A549 (cell line): ENCODE data around the gene ACVR1. TPM values are rescaled to one million over a fixed set of nuclear protein-coding genes. Genes with fewer than 3 reads are reported as not detected.
A peak's percentile ranks its signal among the peaks of the same experiment; 100 is the strongest.

ENCODE experiments used
- ATAC-seq, 2 experiments: fragments of 200-7000 bp in 1 of 2; fragments of >200 bp in 1 of 2; cut with Nextera tagmentation in 1 of 2; cut with Tn5 transposase in 1 of 2; 3 replicates each; pipeline versions ENCODE4 v1.8.0 to v1.9.1; 2018 to 2020; ENCODE audit warnings: mild to moderate bottlenecking in 1 of 2, moderate library complexity in 1 of 2
- CTCF ChIA-PET: fragments of 300-600 bp; sonication (Branson Sonifier 250); formaldehyde crosslinking; extraction: SDS; loops from one replicate; lab custom pipeline; 2021; ENCODE audit warnings: antibody characterized with exemption, inconsistent platforms; lab: Yijun Ruan, JAX
- POLR2A ChIA-PET: fragments of 350-600 bp; formaldehyde crosslinking; extraction: SDS; loops from one replicate; lab custom pipeline; 2021; ENCODE audit warnings: antibody characterized with exemption, inconsistent platforms; lab: Yijun Ruan, JAX
- DNase-seq, 2 experiments: peaks; one replicate each; pipeline versions ENCODE4 v3.0.0 to v3.0.0-alpha.2; 2011 to 2016; ENCODE audit warnings: low read depth in 1 of 2, low spot score in 1 of 2
- FAIRE-seq: peaks from 2 replicates; lab custom pipeline; 2011; peaks lifted over from hg19 to GRCh38; lab: Jason Lieb, UNC
- H3K27ac ChIP-seq, 2 experiments: fragments of >200 bp; sonication (Bioruptor Twin); formaldehyde crosslinking; 3 replicates each; pipeline ENCODE4 v1.5.1; 2016 to 2017
- H3K4me1 ChIP-seq: fragments of >200 bp; sonication (Bioruptor Twin); formaldehyde crosslinking; 3 replicates; pipeline ENCODE4 v1.6.1; 2016
- H3K4me2 ChIP-seq: fragments of >200 bp; sonication (Bioruptor Twin); formaldehyde crosslinking; 3 replicates; pipeline ENCODE4 v1.6.1; 2016
- H3K4me3 ChIP-seq: fragments of >200 bp; sonication (Bioruptor Twin); formaldehyde crosslinking; 3 replicates; pipeline ENCODE4 v1.5.1; 2016
- H3K9me3 ChIP-seq: fragments of >200 bp; sonication (Bioruptor Twin); formaldehyde crosslinking; 3 replicates; pipeline ENCODE4 v1.6.1; 2016
- BHLHE40 ChIP-seq: IDR thresholded peaks from 2 replicates; pipeline ENCODE4 v1.6.1; 2012; ENCODE audit warnings: low read depth, low read length, inconsistent platforms
- CEBPB ChIP-seq, 2 experiments: fragments of >200 bp in 1 of 2; sonication (Bioruptor Twin) in 1 of 2; formaldehyde crosslinking in 1 of 2; IDR thresholded peaks; 2 replicates each; pipeline ENCODE4 v1.6.1; 2012 to 2016
- FOSB ChIP-seq: fragments of 250-450 bp; sonication (Bioruptor Pico); IDR thresholded peaks from 2 replicates; pipeline ENCODE4 v1.5.0; 2020; ENCODE audit warnings: mild to moderate bottlenecking, moderate library complexity
- GATA3 ChIP-seq: IDR thresholded peaks from 2 replicates; pipeline ENCODE4 v1.6.1; 2012; ENCODE audit warnings: borderline replicate concordance
- HOXA7 ChIP-seq: fragments of 250-450 bp; sonication (Bioruptor Pico); IDR thresholded peaks from 2 replicates; pipeline ENCODE4 v1.5.0; 2020; ENCODE audit warnings: mild to moderate bottlenecking, moderate library complexity
- HOXB13 ChIP-seq: fragments of 250-450 bp; sonication (Bioruptor Pico); IDR thresholded peaks from 2 replicates; pipeline ENCODE4 v1.5.0; 2020; ENCODE audit warnings: low read depth, mild to moderate bottlenecking, moderate library complexity
- KDM1A ChIP-seq: fragments of 200-600 bp; sonication (generic); IDR thresholded peaks from 2 replicates; pipeline ENCODE4 v1.6.1; 2016; ENCODE audit warnings: low read depth, mild to moderate bottlenecking
- NPAS2 ChIP-seq: fragments of 250-450 bp; sonication (Bioruptor Pico); IDR thresholded peaks from 2 replicates; pipeline ENCODE4 v1.8.0; 2022; ENCODE audit warnings: mild to moderate bottlenecking, moderate library complexity, borderline replicate concordance
- RAD21 ChIP-seq, 2 experiments: fragments of >200 bp in 1 of 2; sonication (Bioruptor Twin) in 1 of 2; formaldehyde crosslinking in 1 of 2; IDR thresholded peaks in 1 of 2; conservative IDR thresholded peaks in 1 of 2; 2 replicates in 1 of 2; 3 replicates in 1 of 2; pipeline ENCODE4 v1.6.1; 2012 to 2018; ENCODE audit warnings: inconsistent platforms in 1 of 2
- RCOR1 ChIP-seq: fragments of 150-350 bp; IDR thresholded peaks from 2 replicates; pipeline ENCODE4 v1.6.1; 2014; ENCODE audit warnings: antibody characterized with exemption, low read length, low read depth
- RNF2 ChIP-seq: fragments of 200-600 bp; sonication (generic); IDR thresholded peaks from 2 replicates; pipeline ENCODE4 v1.6.1; 2016; ENCODE audit warnings: low read depth, mild to moderate bottlenecking, antibody characterized with exemption, moderate library complexity, borderline replicate concordance
- SMC3 ChIP-seq: fragments of >200 bp; sonication (Bioruptor Twin); formaldehyde crosslinking; IDR thresholded peaks from 3 replicates; pipeline ENCODE4 v1.6.1; 2018; ENCODE audit warnings: inconsistent platforms
- SREBF2 ChIP-seq: fragments of 450-650 bp; IDR thresholded peaks from 2 replicates; pipeline ENCODE4 v1.6.1; 2014; ENCODE audit warnings: mild to moderate bottlenecking, moderate library complexity
- ZC3H11A ChIP-seq: fragments of 450-650 bp; IDR thresholded peaks from 2 replicates; pipeline ENCODE4 v1.6.1; 2014; ENCODE audit warnings: antibody characterized with exemption, mild to moderate bottlenecking
- WGBS: methylation state at CpG from one replicate; pipeline ENCODE4 v1.1.6; 2017; ENCODE audit errors: missing lambda C conversion rate; 5-methylcytosine and 5-hydroxymethylcytosine counted together
- polyA plus RNA-seq, 4 experiments: library from polyadenylated mRNA; depleted of rRNA in 3 of 4; stranded (reverse); fragments of >200 nt; fragmentation: RNase III in 1 of 4; extraction: RNeasy Plus Mini Kit Qiagen cat#74134 plus additional on column Dnase treatment in 1 of 4; gene quantifications; 2 replicates in 3 of 4; 3 replicates in 1 of 4; pipeline ENCODE4 v1.2.3, GENCODE V29; 2011 to 2017
- TF ChIP-seq, protein P1 (sequence below): IDR thresholded peaks from 2 replicates; pipeline ENCODE4 v1.6.1; 2012; ENCODE audit warnings: low read depth, borderline replicate concordance
- TF ChIP-seq, protein P2 (sequence below): fragments of 200-600 bp; sonication (generic); IDR thresholded peaks from 2 replicates; pipeline ENCODE4 v1.6.1; 2016; ENCODE audit warnings: antibody characterized with exemption, mild to moderate bottlenecking, moderate library complexity
- TF ChIP-seq, protein P3 (sequence below): IDR thresholded peaks from 2 replicates; pipeline ENCODE4 v1.6.1; 2012

Gene ACVR1
- polyA plus RNA-seq, 2 of the 4 experiments (the other 2 are of a cell fraction) = 14.6 to 21.6 TPM

DNA sequence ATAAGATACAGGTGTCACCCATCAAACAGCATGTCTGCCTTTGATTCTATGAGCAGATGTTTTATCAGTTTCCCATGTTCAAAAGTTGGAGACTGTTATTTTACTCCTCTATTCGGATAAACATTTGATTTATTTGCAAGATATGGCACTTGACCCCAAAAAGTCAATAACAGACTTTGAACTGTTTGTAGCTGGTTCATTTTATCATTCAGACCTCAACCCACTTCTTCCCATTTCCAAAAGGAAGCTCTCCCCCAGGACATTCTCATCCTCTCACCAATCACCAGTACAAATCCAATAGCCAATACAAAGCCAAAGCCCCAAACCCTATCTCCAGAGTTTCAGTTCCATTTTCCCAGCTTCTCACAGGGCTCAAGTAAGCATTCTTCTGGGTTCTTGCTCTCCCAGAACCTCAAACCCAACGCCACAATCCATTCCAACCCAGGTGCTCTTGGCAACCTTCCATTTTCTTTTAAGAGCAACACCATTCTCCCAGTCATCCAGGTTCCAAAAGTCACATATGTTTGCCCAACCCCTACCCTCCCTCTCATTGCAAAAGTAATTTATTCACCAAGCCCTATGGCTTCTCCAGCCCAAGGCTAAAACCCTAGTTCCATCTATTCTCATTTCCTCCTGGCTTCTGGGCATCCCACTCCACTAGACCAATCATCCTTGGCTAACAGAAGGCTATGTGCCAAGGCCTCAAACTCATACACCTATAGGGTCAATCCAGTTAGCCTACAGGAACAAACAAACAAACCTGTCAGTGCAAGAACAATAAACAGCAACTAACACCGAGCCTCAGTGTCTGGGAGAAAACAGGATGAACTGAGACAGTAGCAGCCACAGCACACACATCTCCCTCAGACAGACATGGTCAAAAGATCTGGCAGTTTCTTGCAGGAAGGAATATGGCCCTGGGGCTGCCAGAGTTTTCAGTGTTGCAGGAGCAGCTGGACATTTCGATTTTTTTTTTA, 9.2 kb downstream of the ACVR1 start:
- H3K4me2 ChIP-seq = peak overlapping the region; percentile 23

DNA sequence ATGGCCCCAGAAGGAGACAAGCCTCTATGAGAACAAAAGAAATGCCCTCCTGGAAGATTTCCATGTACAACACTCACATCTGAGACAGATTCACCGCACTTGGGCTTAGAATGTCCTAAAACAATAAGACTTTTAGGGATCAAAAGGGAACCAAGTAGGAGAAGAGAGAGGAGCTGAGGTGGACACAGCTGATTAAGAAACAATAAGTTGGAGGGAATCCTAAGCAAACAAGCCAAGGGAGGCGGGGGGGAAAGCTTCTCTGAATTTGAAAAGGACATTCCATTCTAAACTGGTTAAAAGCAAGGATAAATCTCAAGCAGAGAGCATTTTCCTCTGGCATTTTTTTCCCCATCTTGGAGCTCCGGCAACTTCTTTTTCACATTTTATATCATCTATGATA, 9.9 kb downstream of the ACVR1 start:
- DNase-seq = no peak
- Histone ChIP-seq H3K9me3 (no peaks in the 10 kb centered on the region), H3K27ac (peak overlapping the region in 1 of 2 experiments; percentile 31; a peak in 1 of 6 replicates), H3K4me1 (peaks cover 30% of the 10 kb centered on the region), H3K4me2 (peak overlapping the region; percentile 23), H3K4me3 (no peak overlapping the region)
- 67% methylated on average over 3 of the region's 3 CpGs for WGBS
- TF ChIP-seq SREBF2 (no peak), HOXA7 (CRISPR knock-in tag) (no peak), KDM1A (no peak), RCOR1 (no peak), NPAS2 (CRISPR knock-in tag) (no peak)
- TF ChIP-seq, protein P1, sequence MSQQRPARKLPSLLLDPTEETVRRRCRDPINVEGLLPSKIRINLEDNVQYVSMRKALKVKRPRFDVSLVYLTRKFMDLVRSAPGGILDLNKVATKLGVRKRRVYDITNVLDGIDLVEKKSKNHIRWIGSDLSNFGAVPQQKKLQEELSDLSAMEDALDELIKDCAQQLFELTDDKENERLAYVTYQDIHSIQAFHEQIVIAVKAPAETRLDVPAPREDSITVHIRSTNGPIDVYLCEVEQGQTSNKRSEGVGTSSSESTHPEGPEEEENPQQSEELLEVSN = no peak
- no peak for ATAC-seq
- ChIA-PET POLR2A (interaction anchor here (2.8 kb wide), 1 partner anchor 10 kb away, joined by 11 read pairs; the partner anchor contains the start of gene ACVR1), CTCF (interaction anchor here (0.8 kb wide), 1 partner anchor 11 kb away, joined by 3 read pairs; the partner anchor contains the start of gene ACVR1)
- no peak for FAIRE-seq

More for the DNA sequence above, 9.2 kb downstream of the ACVR1 start:
- H3K4me3 ChIP-seq = no peak overlapping the region
- no peak for FAIRE-seq
- TF ChIP-seq, protein P2, sequence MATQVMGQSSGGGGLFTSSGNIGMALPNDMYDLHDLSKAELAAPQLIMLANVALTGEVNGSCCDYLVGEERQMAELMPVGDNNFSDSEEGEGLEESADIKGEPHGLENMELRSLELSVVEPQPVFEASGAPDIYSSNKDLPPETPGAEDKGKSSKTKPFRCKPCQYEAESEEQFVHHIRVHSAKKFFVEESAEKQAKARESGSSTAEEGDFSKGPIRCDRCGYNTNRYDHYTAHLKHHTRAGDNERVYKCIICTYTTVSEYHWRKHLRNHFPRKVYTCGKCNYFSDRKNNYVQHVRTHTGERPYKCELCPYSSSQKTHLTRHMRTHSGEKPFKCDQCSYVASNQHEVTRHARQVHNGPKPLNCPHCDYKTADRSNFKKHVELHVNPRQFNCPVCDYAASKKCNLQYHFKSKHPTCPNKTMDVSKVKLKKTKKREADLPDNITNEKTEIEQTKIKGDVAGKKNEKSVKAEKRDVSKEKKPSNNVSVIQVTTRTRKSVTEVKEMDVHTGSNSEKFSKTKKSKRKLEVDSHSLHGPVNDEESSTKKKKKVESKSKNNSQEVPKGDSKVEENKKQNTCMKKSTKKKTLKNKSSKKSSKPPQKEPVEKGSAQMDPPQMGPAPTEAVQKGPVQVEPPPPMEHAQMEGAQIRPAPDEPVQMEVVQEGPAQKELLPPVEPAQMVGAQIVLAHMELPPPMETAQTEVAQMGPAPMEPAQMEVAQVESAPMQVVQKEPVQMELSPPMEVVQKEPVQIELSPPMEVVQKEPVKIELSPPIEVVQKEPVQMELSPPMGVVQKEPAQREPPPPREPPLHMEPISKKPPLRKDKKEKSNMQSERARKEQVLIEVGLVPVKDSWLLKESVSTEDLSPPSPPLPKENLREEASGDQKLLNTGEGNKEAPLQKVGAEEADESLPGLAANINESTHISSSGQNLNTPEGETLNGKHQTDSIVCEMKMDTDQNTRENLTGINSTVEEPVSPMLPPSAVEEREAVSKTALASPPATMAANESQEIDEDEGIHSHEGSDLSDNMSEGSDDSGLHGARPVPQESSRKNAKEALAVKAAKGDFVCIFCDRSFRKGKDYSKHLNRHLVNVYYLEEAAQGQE = no peak
- TF ChIP-seq, protein P3, sequence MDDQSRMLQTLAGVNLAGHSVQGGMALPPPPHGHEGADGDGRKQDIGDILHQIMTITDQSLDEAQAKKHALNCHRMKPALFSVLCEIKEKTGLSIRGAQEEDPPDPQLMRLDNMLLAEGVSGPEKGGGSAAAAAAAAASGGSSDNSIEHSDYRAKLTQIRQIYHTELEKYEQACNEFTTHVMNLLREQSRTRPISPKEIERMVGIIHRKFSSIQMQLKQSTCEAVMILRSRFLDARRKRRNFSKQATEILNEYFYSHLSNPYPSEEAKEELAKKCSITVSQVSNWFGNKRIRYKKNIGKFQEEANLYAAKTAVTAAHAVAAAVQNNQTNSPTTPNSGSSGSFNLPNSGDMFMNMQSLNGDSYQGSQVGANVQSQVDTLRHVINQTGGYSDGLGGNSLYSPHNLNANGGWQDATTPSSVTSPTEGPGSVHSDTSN = no peak
- TF ChIP-seq SMC3 = no peak
- H3K4me1 ChIP-seq = peaks cover 30% of the 10 kb centered on the region
- ChIA-PET POLR2A (interaction anchor here (2.8 kb wide), 1 partner anchor 9 kb away, joined by 11 read pairs; the partner anchor contains the start of gene ACVR1), CTCF (interaction anchor here (0.8 kb wide), 1 partner anchor 10 kb away, joined by 3 read pairs; the partner anchor contains the start of gene ACVR1)
- 46% methylated on average over 4 of the region's 4 CpGs for WGBS
- peak overlapping the region in 1 of 2 experiments; percentile 31; a peak in 2 of 6 replicates for H3K27ac ChIP-seq
- no peak; a peak in 1 of 6 replicates for ATAC-seq
- no peaks in the 10 kb centered on the region for H3K9me3 ChIP-seq
- no peak for DNase-seq

DNA sequence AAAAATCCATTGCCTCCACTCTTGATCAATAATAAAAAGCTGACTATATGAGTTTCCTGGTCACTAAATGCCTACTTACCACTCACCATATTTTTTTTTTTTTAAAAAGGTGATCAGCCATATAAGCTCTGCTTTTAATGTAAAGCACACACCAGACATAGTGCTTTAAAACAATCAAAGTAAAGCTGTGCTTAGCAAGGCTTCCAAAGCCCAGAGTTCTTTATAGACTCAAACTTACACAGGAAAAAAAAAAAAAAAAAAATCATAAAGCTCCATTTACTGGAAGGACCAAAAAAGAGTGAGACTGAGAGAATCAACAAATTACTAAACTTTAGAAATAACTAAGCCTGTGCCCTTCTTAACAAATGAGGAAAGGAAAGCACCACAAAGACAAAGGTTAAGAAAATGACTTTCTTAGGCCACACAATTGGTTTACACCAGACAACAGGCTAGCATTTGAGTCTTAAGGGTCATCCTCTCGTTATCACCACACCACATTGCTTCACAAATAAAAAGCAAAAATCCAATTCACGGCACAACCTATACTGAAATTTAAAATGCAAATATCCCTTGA, 11.2 kb downstream of the ACVR1 start:
- ATAC-seq (no peak), DNase-seq (no peak), FAIRE-seq (no peak)
- H3K9me3 ChIP-seq = no peaks in the 10 kb centered on the region
- H3K27ac ChIP-seq = no peak overlapping the region; a peak in 1 of 6 replicates
- WGBS = 92% methylated on average over 2 of the region's 2 CpGs
- peaks cover 30% of the 10 kb centered on the region for H3K4me1 ChIP-seq
- ChIA-PET POLR2A (interaction anchor here (1.0 kb wide), 1 partner anchor 12 kb away, joined by 4 read pairs; the partner anchor contains the start of gene ACVR1), CTCF (interaction anchor here (0.5 to 1.0 kb wide), 4 partner anchors 9 to 146 kb away, joined by 3 to 5 read pairs (median 4); no protein-coding TSS in a partner anchor)
- H3K4me2 ChIP-seq = no peak overlapping the region
- H3K4me3 ChIP-seq = no peak overlapping the region
- TF ChIP-seq FOSB = no peak
- TF ChIP-seq, protein P2 = no peak
- no peak for TF ChIP-seq CEBPB (IDR thresholded peaks at IDR 0.05)
- TF ChIP-seq HOXB13 (CRISPR knock-in tag) = no peak
- TF ChIP-seq HOXA7 (CRISPR knock-in tag) = no peak
- no peak for TF ChIP-seq GATA3
- no peak for TF ChIP-seq ZC3H11A
- TF ChIP-seq RNF2 = no peak
- TF ChIP-seq BHLHE40 = no peak
- TF ChIP-seq RAD21 (conservative IDR thresholded peaks at IDR 0.05 in 1 of 2, IDR thresholded peaks at IDR 0.05 in 1 of 2) = no peak
